ENCODE data around the gene CALCB. TPM values are rescaled to one million over a fixed set of nuclear protein-coding genes. Genes with fewer than 3 reads are reported as not detected.

CALCB gene
- total RNA-seq, 1 donor from 2014 or later: not detected

- no peak for TF ChIP-seq CTCF (IDR thresholded peaks at IDR 0.05; ENCODE audit: borderline replicate concordance)
- Histone ChIP-seq H3K4me1 (no peaks in the 10 kb centered on the region), H3K9me3 (replicated peaks) (peaks cover 18% of the 10 kb centered on the region), H3K27ac (replicated peaks) (no peak overlapping the region), H3K27me3 (ENCODE audit: low read depth) (no peaks in the 10 kb centered on the region), H3K4me3 (no peak overlapping the region), H3K36me3 (no peaks in the 10 kb centered on the region)
- intact Hi-C loops (cut with micrococcal nuclease): no loop called here
- DNase-seq: no peak
These were observed 34.5 kb downstream of the CALCB start for GRCh38 chr11:15107730-15108515.

- H3K36me3 ChIP-seq: no peaks in the 10 kb centered on the region
- H3K4me3 ChIP-seq: no peak overlapping the region
- no peak for TF ChIP-seq CTCF (IDR thresholded peaks at IDR 0.05; ENCODE audit: borderline replicate concordance)
- H3K27me3 ChIP-seq (ENCODE audit: low read depth): no peaks in the 10 kb centered on the region
- H3K4me1 ChIP-seq: no peaks in the 10 kb centered on the region
- peaks cover 10% of the 10 kb centered on the region for H3K9me3 ChIP-seq (replicated peaks)
- intact Hi-C loops (cut with micrococcal nuclease): no loop called here
- DNase-seq: no peak
- H3K27ac ChIP-seq (replicated peaks): no peak overlapping the region
These were observed 35.3 kb downstream of the CALCB start for GRCh38 chr11:15108592-15109130.

GRCh38 chr11:15109602-15110001, 36.2 kb downstream of the CALCB start:
- Histone ChIP-seq H3K27me3 (ENCODE audit: low read depth) (peaks cover 5% of the 10 kb centered on the region), H3K36me3 (no peaks in the 10 kb centered on the region), H3K27ac (replicated peaks) (no peak overlapping the region), H3K4me3 (no peak overlapping the region), H3K4me1 (peaks cover 4% of the 10 kb centered on the region), H3K9me3 (replicated peaks) (peaks cover under 1% of the 10 kb centered on the region)
- no peak for TF ChIP-seq CTCF (IDR thresholded peaks at IDR 0.05; ENCODE audit: borderline replicate concordance)
- intact Hi-C loops (cut with micrococcal nuclease): no loop called here
- no peak for DNase-seq

GRCh38 chr11:15111215-15111614, 37.8 kb downstream of the CALCB start:
- Histone ChIP-seq H3K9me3 (replicated peaks) (no peaks in the 10 kb centered on the region), H3K27ac (replicated peaks) (no peak overlapping the region), H3K4me1 (peaks cover 10% of the 10 kb centered on the region), H3K4me3 (no peak overlapping the region), H3K27me3 (ENCODE audit: low read depth) (peaks cover 21% of the 10 kb centered on the region), H3K36me3 (no peaks in the 10 kb centered on the region)
- intact Hi-C loops (cut with micrococcal nuclease): no loop called here
- no peak for TF ChIP-seq CTCF (IDR thresholded peaks at IDR 0.05; ENCODE audit: borderline replicate concordance)
- no peak for DNase-seq

GRCh38 chr11:15112131-15112541, 38.7 kb downstream of the CALCB start:
- no peak overlapping the region for H3K4me3 ChIP-seq
- TF ChIP-seq CTCF (IDR thresholded peaks at IDR 0.05; ENCODE audit: borderline replicate concordance): no peak

More at GRCh38 chr11:15112131-15112541, 38.7 kb downstream of the CALCB start:
- no peak overlapping the region for H3K27ac ChIP-seq (replicated peaks)
- H3K36me3 ChIP-seq: no peaks in the 10 kb centered on the region
- H3K9me3 ChIP-seq (replicated peaks): no peaks in the 10 kb centered on the region
- intact Hi-C loops (cut with micrococcal nuclease): no loop called here
- peaks cover 26% of the 10 kb centered on the region for H3K27me3 ChIP-seq (ENCODE audit: low read depth)
- no peak for DNase-seq
- H3K4me1 ChIP-seq: peaks cover 10% of the 10 kb centered on the region
